Stimulated activated CD8-positive, alpha-beta memory T cell treated with anti-CD3 and anti-CD28 coated beads, Interleukin-12 subunit alpha, Interleukin-12 subunit beta, amount 100 ng/mL, for 1 hour (primary cell): Measurements from ENCODE around the gene HLCS.

Experiments
- DNase-seq: peaks from one replicate; pipeline ENCODE4 v3.0.0-alpha.2; 2020; ENCODE audit warnings: low read depth

HLCS gene

GRCh38 chr21:36744190-36744559 is 222.3 kb downstream of the HLCS start:
- DNase-seq: no peak

- no peak for DNase-seq
Measured at GRCh38 chr21:36743446-36743845, 223.0 kb downstream of the HLCS start.

- no peak for DNase-seq
Measured at GRCh38 chr21:36743008-36743407, 223.5 kb downstream of the HLCS start.

- DNase-seq: no peak
Measured at GRCh38 chr21:36741506-36741905, 225.0 kb downstream of the HLCS start.

- no peak for DNase-seq
Measured at GRCh38 chr21:36738489-36739126, 227.9 kb downstream of the HLCS start.

GRCh38 chr21:36735724-36736320 is 230.6 kb downstream of the HLCS start:
- DNase-seq: no peak

- no peak for DNase-seq
Measured at GRCh38 chr21:36735201-36735515, 231.3 kb downstream of the HLCS start.

- no peak for DNase-seq
Measured at GRCh38 chr21:36734367-36735200, 231.9 kb downstream of the HLCS start.

GRCh38 chr21:36733857-36734256 is 232.6 kb downstream of the HLCS start:
- no peak for DNase-seq

- no peak for DNase-seq
Measured at GRCh38 chr21:36732761-36733160, 233.7 kb downstream of the HLCS start.

- DNase-seq: no peak
Measured at GRCh38 chr21:36732217-36732616, 234.3 kb downstream of the HLCS start.

GRCh38 chr21:36730291-36731281 is 235.9 kb downstream of the HLCS start:
- no peak for DNase-seq

GRCh38 chr21:36729310-36729970 is 237.0 kb downstream of the HLCS start:
- no peak for DNase-seq

- no peak for DNase-seq
Measured at GRCh38 chr21:36728371-36729111, 237.9 kb downstream of the HLCS start.

- DNase-seq: no peak
Measured at GRCh38 chr21:36727866-36728265, 238.6 kb downstream of the HLCS start.

- no peak for DNase-seq
Measured at GRCh38 chr21:36725793-36726386, 240.6 kb downstream of the HLCS start.

- DNase-seq: no peak
Measured at GRCh38 chr21:36724660-36725059, 241.8 kb downstream of the HLCS start.

GRCh38 chr21:36723371-36723881 is 243.0 kb downstream of the HLCS start:
- no peak for DNase-seq

- no peak for DNase-seq
Measured at GRCh38 chr21:36722370-36723368, 243.8 kb downstream of the HLCS start.
